HL-60 (cell line): Measurements from ENCODE around the gene FSTL4.

Experiments used
- CTCF ChIP-seq: IDR thresholded peaks from one replicate; pipeline ENCODE4 v1.5.1; 2011; ENCODE audit warnings: low read length, control low read depth, inconsistent platforms; ENCODE audit not compliant: insufficient read depth
- GABPA ChIP-seq: IDR thresholded peaks from 2 replicates; pipeline ENCODE4 v1.6.1; 2012; ENCODE audit warnings: low read depth
- POLR2AphosphoS5 ChIP-seq: IDR thresholded peaks from 2 replicates; pipeline ENCODE4 v1.6.1; 2012; ENCODE audit warnings: low read depth

DNA sequence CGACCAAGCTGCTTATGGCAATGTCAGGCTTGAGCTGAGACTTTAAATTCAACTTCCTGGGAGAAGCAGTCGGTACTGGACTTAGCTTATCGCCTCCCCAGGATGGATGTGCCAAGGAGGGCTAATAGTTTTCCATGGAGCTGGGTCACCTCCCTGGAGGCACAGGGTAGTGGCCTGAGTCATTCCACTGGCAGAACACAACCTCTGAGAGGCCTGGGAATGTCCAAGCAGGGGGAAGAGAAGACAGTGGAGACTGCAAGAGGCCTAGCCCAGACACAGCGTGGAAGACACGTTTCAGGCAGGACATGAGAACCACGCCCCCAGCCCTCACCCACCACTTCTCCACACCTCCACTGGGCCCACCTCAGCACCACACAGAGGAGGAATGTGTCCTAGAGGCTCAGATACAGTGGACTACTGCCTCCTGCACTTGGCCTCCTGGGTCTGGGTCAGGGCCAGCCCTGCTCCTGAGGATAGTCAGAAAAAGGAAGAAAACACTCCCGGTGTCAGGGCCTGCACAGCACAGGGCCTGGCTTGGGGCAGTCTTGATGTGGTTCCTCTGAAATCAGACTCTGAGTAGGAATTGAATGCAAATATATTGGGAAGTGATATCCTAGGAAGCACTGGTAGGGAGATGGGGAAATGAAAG, 171.8 kb downstream of the FSTL4 start:
- no peak for TF ChIP-seq CTCF
- TF ChIP-seq POLR2AphosphoS5 = no peak
- no peak for TF ChIP-seq GABPA
